ENCODE results near the gene ADAM22. TPM values are rescaled to one million over a fixed set of nuclear protein-coding genes. Genes with fewer than 3 reads are reported as not detected.

ADAM22 gene
- total and polyA plus RNA-seq, 2 donors (not counting 1 experiment from before 2014, with no cell fraction given): 0.30 to 1.8 TPM

DNA sequence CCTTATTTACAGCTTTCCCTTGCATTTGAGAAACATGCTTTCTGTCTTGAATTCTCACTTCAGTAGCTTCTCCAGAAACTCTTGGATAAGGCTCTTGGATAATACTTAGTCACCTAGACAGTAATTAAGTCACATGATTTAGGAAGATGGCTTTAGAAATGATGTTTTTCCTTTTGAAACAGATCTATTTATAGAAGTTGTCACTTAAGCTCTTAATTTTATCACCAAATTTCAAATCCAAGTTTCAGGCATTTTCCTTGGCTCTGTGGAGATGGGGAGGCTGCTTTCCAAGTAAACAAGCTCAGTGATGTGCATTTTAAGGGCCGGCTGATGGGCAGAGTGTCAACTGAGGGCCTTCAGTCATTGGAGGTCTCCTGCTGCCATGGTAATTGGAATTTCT, 155.5 kb downstream of the ADAM22 start:
- no peaks in the 10 kb centered on the region for H3K27me3 ChIP-seq (replicated peaks in 1 of 4; ENCODE audit: control extremely low read depth in 1 of 4, control insufficient read depth in 3 of 4, insufficient read depth in 4 of 4, low read length in 3 of 4)
- DNase-seq: no peak
- H2AFZ ChIP-seq (ENCODE audit: insufficient read depth, low read depth, low read length, poor library complexity, severe bottlenecking): no peak overlapping the region
- POLR2A ChIA-PET: no interaction called here
- H3K36me3 ChIP-seq (replicated peaks in 1 of 2; ENCODE audit: control extremely low read depth in 1 of 2, control insufficient read depth in 1 of 2, extremely low read depth in 1 of 2, insufficient read depth in 2 of 2, low read length in 1 of 2): no peaks in the 10 kb centered on the region
- no peak overlapping the region for H3K27ac ChIP-seq (ENCODE audit: low read length in 2 of 2)
- no peaks in the 10 kb centered on the region for H3K4me1 ChIP-seq (ENCODE audit: control insufficient read depth in 2 of 2, insufficient read depth in 2 of 2, low read length in 2 of 2)
- Mint-ChIP-seq H3K4me1 (no peaks in the 10 kb centered on the region), H3K27me3 (peaks cover 8% of the 10 kb centered on the region), H3K4me3 (no peak overlapping the region), H3K9me3 (ENCODE audit: insufficient read depth) (no peaks in the 10 kb centered on the region), H3K27ac (no peak overlapping the region)
- 100% methylated on average over 1 of the region's 1 CpG for WGBS (ENCODE audit: insufficient coverage)
- H3K9ac ChIP-seq (ENCODE audit: low read length): no peak overlapping the region
- H3K79me2 ChIP-seq (ENCODE audit: control insufficient read depth, insufficient read depth, low read length): no peaks in the 10 kb centered on the region
- TF ChIP-seq, protein P1, sequence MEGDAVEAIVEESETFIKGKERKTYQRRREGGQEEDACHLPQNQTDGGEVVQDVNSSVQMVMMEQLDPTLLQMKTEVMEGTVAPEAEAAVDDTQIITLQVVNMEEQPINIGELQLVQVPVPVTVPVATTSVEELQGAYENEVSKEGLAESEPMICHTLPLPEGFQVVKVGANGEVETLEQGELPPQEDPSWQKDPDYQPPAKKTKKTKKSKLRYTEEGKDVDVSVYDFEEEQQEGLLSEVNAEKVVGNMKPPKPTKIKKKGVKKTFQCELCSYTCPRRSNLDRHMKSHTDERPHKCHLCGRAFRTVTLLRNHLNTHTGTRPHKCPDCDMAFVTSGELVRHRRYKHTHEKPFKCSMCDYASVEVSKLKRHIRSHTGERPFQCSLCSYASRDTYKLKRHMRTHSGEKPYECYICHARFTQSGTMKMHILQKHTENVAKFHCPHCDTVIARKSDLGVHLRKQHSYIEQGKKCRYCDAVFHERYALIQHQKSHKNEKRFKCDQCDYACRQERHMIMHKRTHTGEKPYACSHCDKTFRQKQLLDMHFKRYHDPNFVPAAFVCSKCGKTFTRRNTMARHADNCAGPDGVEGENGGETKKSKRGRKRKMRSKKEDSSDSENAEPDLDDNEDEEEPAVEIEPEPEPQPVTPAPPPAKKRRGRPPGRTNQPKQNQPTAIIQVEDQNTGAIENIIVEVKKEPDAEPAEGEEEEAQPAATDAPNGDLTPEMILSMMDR (IDR thresholded peaks at IDR 0.05): no peak
- no peak for TF ChIP-seq EZH2 (IDR thresholded peaks at IDR 0.05; ENCODE audit: borderline replicate concordance, insufficient read depth, low read depth, low read length, poor library complexity, severe bottlenecking)
- no peaks in the 10 kb centered on the region for H3K9me3 ChIP-seq (ENCODE audit: control extremely low read depth in 1 of 3, control insufficient read depth in 2 of 3, insufficient read depth in 1 of 3, low read length in 2 of 3)
- intact Hi-C loops (cut with micrococcal nuclease): no loop called here
- ATAC-seq (ENCODE audit: low read depth): no peak
- no peaks in the 10 kb centered on the region for H4K20me1 ChIP-seq (ENCODE audit: control insufficient read depth, insufficient read depth, low read length, poor library complexity, severe bottlenecking)
- H3K4me2 ChIP-seq (replicated peaks; ENCODE audit: low read depth, low read length, poor library complexity, severe bottlenecking): no peak overlapping the region
- CTCF ChIA-PET: no interaction called here
- H3K4me3 ChIP-seq (ENCODE audit: control extremely low read depth in 1 of 5, extremely low read depth in 1 of 5, insufficient read depth in 1 of 5, low read depth in 2 of 5, low read length in 4 of 5): no peak overlapping the region

DNA sequence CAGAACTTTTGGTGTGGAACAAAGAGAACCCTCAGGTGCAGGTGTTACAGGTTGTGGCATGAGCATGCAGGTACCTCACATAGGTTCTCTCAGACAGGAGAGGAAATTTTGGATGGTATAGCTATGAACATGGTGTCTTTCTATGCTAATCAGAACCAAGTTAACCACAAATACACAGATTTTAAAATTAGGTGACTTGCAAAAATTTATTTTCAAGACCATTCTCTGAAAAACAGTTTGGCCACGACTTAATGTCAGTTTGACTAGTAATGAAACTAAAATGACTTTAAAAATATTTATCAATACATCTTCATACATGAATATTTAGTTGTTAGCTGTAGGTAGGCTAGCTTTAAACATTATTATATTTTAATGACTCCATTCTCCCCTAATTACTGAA, 156.2 kb downstream of the ADAM22 start:
- ChIA-PET CTCF (no interaction called here), POLR2A (no interaction called here)
- Histone ChIP-seq H3K79me2 (ENCODE audit: control insufficient read depth, insufficient read depth, low read length) (no peaks in the 10 kb centered on the region), H3K4me3 (ENCODE audit: control extremely low read depth in 1 of 5, extremely low read depth in 1 of 5, insufficient read depth in 1 of 5, low read depth in 2 of 5, low read length in 4 of 5) (no peak overlapping the region), H3K9me3 (ENCODE audit: control extremely low read depth in 1 of 3, control insufficient read depth in 2 of 3, insufficient read depth in 1 of 3, low read length in 2 of 3) (no peaks in the 10 kb centered on the region), H3K4me1 (ENCODE audit: control insufficient read depth in 2 of 2, insufficient read depth in 2 of 2, low read length in 2 of 2) (no peaks in the 10 kb centered on the region), H3K36me3 (replicated peaks in 1 of 2; ENCODE audit: control extremely low read depth in 1 of 2, control insufficient read depth in 1 of 2, extremely low read depth in 1 of 2, insufficient read depth in 2 of 2, low read length in 1 of 2) (no peaks in the 10 kb centered on the region), H2AFZ (ENCODE audit: insufficient read depth, low read depth, low read length, poor library complexity, severe bottlenecking) (no peak overlapping the region), H4K20me1 (ENCODE audit: control insufficient read depth, insufficient read depth, low read length, poor library complexity, severe bottlenecking) (no peaks in the 10 kb centered on the region), H3K9ac (ENCODE audit: low read length) (no peak overlapping the region), H3K27ac (ENCODE audit: low read length in 2 of 2) (no peak overlapping the region), H3K27me3 (replicated peaks in 1 of 4; ENCODE audit: control extremely low read depth in 1 of 4, control insufficient read depth in 3 of 4, insufficient read depth in 4 of 4, low read length in 3 of 4) (no peaks in the 10 kb centered on the region), H3K4me2 (replicated peaks; ENCODE audit: low read depth, low read length, poor library complexity, severe bottlenecking) (no peak overlapping the region)
- no peak for ATAC-seq (ENCODE audit: low read depth)
- DNase-seq: no peak
- Mint-ChIP-seq H3K4me3 (no peak overlapping the region), H3K27me3 (peaks cover 8% of the 10 kb centered on the region), H3K27ac (no peak overlapping the region), H3K4me1 (no peaks in the 10 kb centered on the region), H3K9me3 (ENCODE audit: insufficient read depth) (no peaks in the 10 kb centered on the region)
- TF ChIP-seq, protein P1 (IDR thresholded peaks at IDR 0.05): no peak
- no peak for TF ChIP-seq EZH2 (IDR thresholded peaks at IDR 0.05; ENCODE audit: borderline replicate concordance, insufficient read depth, low read depth, low read length, poor library complexity, severe bottlenecking)
- no CpG with 5 or more reads among the region's 1 CpG for WGBS (ENCODE audit: insufficient coverage)
- intact Hi-C loops (cut with micrococcal nuclease): no loop called here
